Germinal center (tissue), 1 donor: ENCODE results near the gene BLOC1S3.

Source experiments
- DNase-seq: peaks from one replicate; pipeline ENCODE4 v3.0.0; 2012; ENCODE audit warnings: mixed read lengths, low spot score

Gene BLOC1S3

GRCh38 chr19:45146251-45146650 is 32.3 kb upstream of the BLOC1S3 start:
- DNase-seq: no peak

GRCh38 chr19:45146741-45147205 is 31.8 kb upstream of the BLOC1S3 start:
- no peak for DNase-seq

- no peak for DNase-seq
Measured at GRCh38 chr19:45147835-45148676, 30.5 kb upstream of the BLOC1S3 start.

- no peak for DNase-seq
Measured at GRCh38 chr19:45149129-45149528, 29.5 kb upstream of the BLOC1S3 start.

GRCh38 chr19:45150180-45150579 is 28.4 kb upstream of the BLOC1S3 start:
- no peak for DNase-seq

- DNase-seq: no peak
Measured at GRCh38 chr19:45150751-45151281, 27.8 kb upstream of the BLOC1S3 start.

GRCh38 chr19:45151320-45151719 is 27.3 kb upstream of the BLOC1S3 start:
- no peak for DNase-seq

- no peak for DNase-seq
Measured at GRCh38 chr19:45151821-45152503, 26.6 kb upstream of the BLOC1S3 start.

- DNase-seq: peak; percentile 50
Measured at GRCh38 chr19:45152504-45153338, 25.9 kb upstream of the BLOC1S3 start.

GRCh38 chr19:45153339-45154063 is 25.1 kb upstream of the BLOC1S3 start:
- peak; percentile 46 for DNase-seq

GRCh38 chr19:45154064-45154827 is 24.3 kb upstream of the BLOC1S3 start:
- DNase-seq: no peak

- DNase-seq: no peak
Measured at GRCh38 chr19:45156011-45156630, 22.5 kb upstream of the BLOC1S3 start.

GRCh38 chr19:45156751-45157150 is 21.8 kb upstream of the BLOC1S3 start:
- DNase-seq: no peak

- DNase-seq: no peak
Measured at GRCh38 chr19:45158503-45159209, 19.9 kb upstream of the BLOC1S3 start.

GRCh38 chr19:45159210-45159970 is 19.2 kb upstream of the BLOC1S3 start:
- DNase-seq: no peak

GRCh38 chr19:45159971-45160324 is 18.6 kb upstream of the BLOC1S3 start:
- DNase-seq: no peak

- no peak for DNase-seq
Measured at GRCh38 chr19:45160870-45161737, 17.5 kb upstream of the BLOC1S3 start, which contains the start of gene NKPD1. Gene NKPD1, minus strand, starts transcription at chr19:45160982. Its CDS starts 832 bp downstream, at chr19:45160150.
